Stimulated activated CD8-positive, alpha-beta memory T cell treated with anti-CD3 and anti-CD28 coated beads, Interleukin-7, amount 100 ng/mL, for 1 hour (primary cell): ENCODE results near the gene ASF1B.
A peak's percentile ranks its signal among the peaks of the same experiment; 100 is the strongest.

Experiments used
- DNase-seq, 2 donors: peaks; one replicate each; pipeline ENCODE4 v3.0.0-alpha.2; 2020; ENCODE audit warnings: low read depth in 2 of 2

ASF1B gene

GRCh38 chr19:14138576-14139265 is 2.3 kb upstream of the ASF1B start:
- DNase-seq: no peak

- DNase-seq: no peak
Measured at GRCh38 chr19:14135985-14136508, 342 bp downstream of the ASF1B start.

GRCh38 chr19:14135355-14135754 is 1.0 kb downstream of the ASF1B start:
- no peak for DNase-seq

GRCh38 chr19:14127929-14128509 is 8.4 kb downstream of the ASF1B start:
- no peak for DNase-seq

- no peak for DNase-seq
Measured at GRCh38 chr19:14127176-14127575, 9.2 kb downstream of the ASF1B start.

GRCh38 chr19:14122924-14123323 is 13.5 kb downstream of the ASF1B start:
- no peak for DNase-seq

GRCh38 chr19:14120497-14120780 is 15.9 kb downstream of the ASF1B start:
- DNase-seq: no peak

GRCh38 chr19:14119644-14120496 is 16.5 kb downstream of the ASF1B start:
- no peak for DNase-seq

GRCh38 chr19:14119146-14119545 is 17.2 kb downstream of the ASF1B start:
- DNase-seq: no peak

- DNase-seq: no peak
Measured at GRCh38 chr19:14118165-14119051, 18.0 kb downstream of the ASF1B start.

- peak; percentile 94 to 95 for DNase-seq
Measured at GRCh38 chr19:14117668-14118164, 18.7 kb downstream of the ASF1B start, which contains the start of gene PRKACA. TSS of gene PRKACA (minus strand) at chr19:14117762. CDS start at chr19:14117547, 215 bp downstream.

- DNase-seq: no peak
Measured at GRCh38 chr19:14116918-14117578, 19.3 kb downstream of the ASF1B start.

GRCh38 chr19:14116525-14116917 is 19.9 kb downstream of the ASF1B start:
- no peak for DNase-seq

GRCh38 chr19:14115756-14116155 is 20.6 kb downstream of the ASF1B start:
- no peak for DNase-seq

GRCh38 chr19:14114854-14115253 is 21.5 kb downstream of the ASF1B start:
- peak in 1 of 2 donors; percentile 22 for DNase-seq

GRCh38 chr19:14114439-14114838 is 21.9 kb downstream of the ASF1B start:
- DNase-seq: no peak

- DNase-seq: no peak
Measured at GRCh38 chr19:14113762-14114414, 22.5 kb downstream of the ASF1B start.

GRCh38 chr19:14112809-14113385 is 23.5 kb downstream of the ASF1B start:
- DNase-seq: no peak

GRCh38 chr19:14112051-14112808 is 24.2 kb downstream of the ASF1B start:
- no peak for DNase-seq
